GM18909 (cell line): ENCODE measurements around the gene DMD.
"Not testable (repeated sequence)": the region's sequence is repeated elsewhere in the genome, so short reads cannot be mapped to it uniquely, and the experiment has no call there.

ENCODE experiments used
- ATAC-seq: cut with Tn5 transposase; IDR thresholded peaks from one replicate; pipeline ENCODE4 v1.9.1; 2021; ENCODE audit warnings: mild to moderate bottlenecking; ENCODE audit not compliant: unreplicated experiment, poor library complexity

Gene DMD

GRCh38 chrX:31932320-31932719 is 1279.0 kb downstream of the DMD start:
- ATAC-seq = not testable (repeated sequence)

GRCh38 chrX:31931225-31931624 is 1280.1 kb downstream of the DMD start:
- ATAC-seq = no peak

GRCh38 chrX:31929366-31929765 is 1282.0 kb downstream of the DMD start:
- no peak for ATAC-seq

- no peak for ATAC-seq
These were observed 1290.1 kb downstream of the DMD start for GRCh38 chrX:31921236-31921635.

- no peak for ATAC-seq
These were observed 1301.3 kb downstream of the DMD start for GRCh38 chrX:31909850-31910572.

GRCh38 chrX:31894152-31894551 is 1317.2 kb downstream of the DMD start:
- ATAC-seq = no peak

- ATAC-seq = peak; percentile 85
These were observed 1317.8 kb downstream of the DMD start for GRCh38 chrX:31893525-31893924.

GRCh38 chrX:31889088-31889487 is 1322.3 kb downstream of the DMD start:
- no peak for ATAC-seq

- ATAC-seq = no peak
These were observed 1326.8 kb downstream of the DMD start for GRCh38 chrX:31884535-31884934.

GRCh38 chrX:31872007-31872406 is 1339.3 kb downstream of the DMD start:
- ATAC-seq = no peak

- no peak for ATAC-seq
These were observed 1341.1 kb downstream of the DMD start for GRCh38 chrX:31870267-31870666.

- no peak for ATAC-seq
These were observed 1350.7 kb downstream of the DMD start for GRCh38 chrX:31860686-31861085.

- no peak for ATAC-seq
These were observed 1352.4 kb downstream of the DMD start for GRCh38 chrX:31858915-31859314.

- no peak for ATAC-seq
These were observed 1356.6 kb downstream of the DMD start for GRCh38 chrX:31854716-31855115.

GRCh38 chrX:31851761-31852160 is 1359.6 kb downstream of the DMD start:
- ATAC-seq = no peak

GRCh38 chrX:31847773-31848172 is 1363.6 kb downstream of the DMD start:
- ATAC-seq = no peak

GRCh38 chrX:31845003-31845402 is 1366.3 kb downstream of the DMD start:
- ATAC-seq = no peak

- ATAC-seq = no peak
These were observed 1372.7 kb downstream of the DMD start for GRCh38 chrX:31838617-31839016.

GRCh38 chrX:31837445-31838049 is 1373.8 kb downstream of the DMD start:
- ATAC-seq = no peak

- no peak for ATAC-seq
These were observed 1374.9 kb downstream of the DMD start for GRCh38 chrX:31836479-31836878.

- no peak for ATAC-seq
These were observed 1379.1 kb downstream of the DMD start for GRCh38 chrX:31832263-31832662.
